SK-N-SH treated with all-trans-retinoic acid at 6 μM for 48 hours (cell line): ENCODE data around the gene DTNB.

Source experiments
- ATAC-seq: fragments of 200-7000 bp; cut with Tn5 transposase; 3 replicates; pipeline ENCODE4 v1.9.1; 2020; ENCODE audit warnings: mild to moderate bottlenecking, moderate library complexity
- ARNTL ChIP-seq: fragments of 450-650 bp; formaldehyde crosslinking; IDR thresholded peaks from 2 replicates; pipeline ENCODE4 v1.5.0; 2020; ENCODE audit warnings: low read depth, mild to moderate bottlenecking, moderate library complexity, borderline replicate concordance
- CSDC2 ChIP-seq: fragments of 250-450 bp; sonication (Bioruptor Pico); IDR thresholded peaks from 2 replicates; pipeline ENCODE4 v1.5.0; 2020; ENCODE audit warnings: mild to moderate bottlenecking, moderate library complexity
- ESRRG ChIP-seq: fragments of 250-450 bp; sonication (Bioruptor Pico); IDR thresholded peaks from 2 replicates; pipeline ENCODE4 v1.6.1; 2021; ENCODE audit warnings: mild to moderate bottlenecking
- GLIS3 ChIP-seq: fragments of 250-450 bp; sonication (Bioruptor Pico); IDR thresholded peaks from 2 replicates; pipeline ENCODE4 v1.5.0; 2020; ENCODE audit warnings: mild to moderate bottlenecking, moderate library complexity
- OSR1 ChIP-seq: fragments of 250-450 bp; sonication (Bioruptor Pico); IDR thresholded peaks from 2 replicates; pipeline ENCODE4 v1.8.0; 2022; ENCODE audit warnings: moderate library complexity, mild to moderate bottlenecking, inconsistent platforms
- PATZ1 ChIP-seq: fragments of 250-450 bp; sonication (Bioruptor Pico); IDR thresholded peaks from 2 replicates; pipeline ENCODE4 v1.8.0; 2020; ENCODE audit warnings: mild to moderate bottlenecking, moderate library complexity, borderline replicate concordance
- POU6F1 ChIP-seq: fragments of 250-450 bp; sonication (Bioruptor Pico); IDR thresholded peaks from 2 replicates; pipeline ENCODE4 v1.8.0; 2021; ENCODE audit warnings: low read depth, mild to moderate bottlenecking, moderate library complexity, borderline replicate concordance
- PPARA ChIP-seq: fragments of 250-450 bp; sonication (Bioruptor Pico); IDR thresholded peaks from 2 replicates; pipeline ENCODE4 v1.5.0; 2020; ENCODE audit warnings: mild to moderate bottlenecking, borderline replicate concordance
- RARB ChIP-seq: fragments of 250-450 bp; sonication (Bioruptor Pico); IDR thresholded peaks from 2 replicates; pipeline ENCODE4 v1.8.0; 2021; ENCODE audit warnings: mild to moderate bottlenecking, moderate library complexity
- TCF4 ChIP-seq: fragments of 250-450 bp; sonication (Bioruptor Pico); IDR thresholded peaks from 2 replicates; pipeline ENCODE4 v1.8.0; 2021; ENCODE audit warnings: mild to moderate bottlenecking, moderate library complexity, borderline replicate concordance
- TOX ChIP-seq: fragments of 250-450 bp; sonication (Bioruptor Pico); IDR thresholded peaks from 2 replicates; pipeline ENCODE4 v1.8.0; 2021; ENCODE audit warnings: mild to moderate bottlenecking, moderate library complexity, borderline replicate concordance
- TSHZ2 ChIP-seq: fragments of 250-450 bp; sonication (Bioruptor Pico); IDR thresholded peaks from 2 replicates; pipeline ENCODE4 v1.5.0; 2020; ENCODE audit warnings: mild to moderate bottlenecking, moderate library complexity
- ZC3H10 ChIP-seq: fragments of 250-450 bp; sonication (Bioruptor Pico); IDR thresholded peaks from 2 replicates; pipeline ENCODE4 v1.5.1; 2021; ENCODE audit warnings: mild to moderate bottlenecking, moderate library complexity
- ZFP3 ChIP-seq: fragments of 250-450 bp; sonication (Bioruptor Pico); IDR thresholded peaks from 2 replicates; pipeline ENCODE4 v1.5.0; 2020; ENCODE audit warnings: mild to moderate bottlenecking, moderate library complexity
- ZNF565 ChIP-seq: fragments of 450-650 bp; formaldehyde crosslinking; conservative IDR thresholded peaks from 2 replicates; pipeline ENCODE4 v1.5.0; 2020; ENCODE audit warnings: low read depth, mild to moderate bottlenecking, moderate library complexity
- ZNF70 ChIP-seq: fragments of 450-650 bp; formaldehyde crosslinking; IDR thresholded peaks from 2 replicates; pipeline ENCODE4 v1.5.0; 2020; ENCODE audit warnings: mild to moderate bottlenecking, moderate library complexity
- ZNF8 ChIP-seq: fragments of 450-650 bp; formaldehyde crosslinking; IDR thresholded peaks from 2 replicates; pipeline ENCODE4 v1.5.0; 2020; ENCODE audit warnings: mild to moderate bottlenecking, moderate library complexity

The DTNB gene

GRCh38 chr2:25570161-25570845 lies 103.1 kb downstream of the DTNB start:
- no peak for ATAC-seq
- TF ChIP-seq TOX (CRISPR knock-in tag) (no peak), ZNF565 (CRISPR knock-in tag) (no peak), ESRRG (no peak), POU6F1 (no peak), TSHZ2 (CRISPR knock-in tag) (no peak), PATZ1 (no peak), OSR1 (no peak), ZNF8 (no peak), ZC3H10 (CRISPR knock-in tag) (no peak), ZFP3 (CRISPR knock-in tag) (no peak), PPARA (CRISPR knock-in tag) (no peak), ZNF70 (CRISPR knock-in tag) (no peak)
- TF ChIP-seq, all 23 proteins: peak for 0

- TF ChIP-seq ZFP3 (CRISPR knock-in tag) (no peak), ZNF70 (CRISPR knock-in tag) (peak; percentile 94)
- peak; percentile 92 for ATAC-seq
Observed at GRCh38 chr2:25567406-25567805, 106.0 kb downstream of the DTNB start.

- ATAC-seq, result no peak
- TF ChIP-seq ARNTL (CRISPR knock-in tag) (no peak), ZNF70 (CRISPR knock-in tag) (no peak), ZNF8 (no peak), CSDC2 (CRISPR knock-in tag) (no peak), TCF4 (CRISPR knock-in tag) (no peak), TSHZ2 (CRISPR knock-in tag) (no peak), GLIS3 (CRISPR knock-in tag) (no peak)
Observed at GRCh38 chr2:25566694-25567093, 106.7 kb downstream of the DTNB start.

GRCh38 chr2:25566094-25566493 lies 107.3 kb downstream of the DTNB start:
- TF ChIP-seq ZNF565 (CRISPR knock-in tag), result no peak
- no peak for TF ChIP-seq RARB (CRISPR knock-in tag)
- no peak for TF ChIP-seq ESRRG
- TF ChIP-seq PATZ1, result no peak
- TF ChIP-seq TOX (CRISPR knock-in tag), result no peak
- ATAC-seq, result no peak
